Adrenal gland (tissue), 12 donors: ENCODE data around the gene ZBED3. TPM values are rescaled to one million over a fixed set of nuclear protein-coding genes. Genes with fewer than 3 reads are reported as not detected.
A peak's percentile ranks its signal among the peaks of the same experiment; 100 is the strongest.

Experiments used
- DNase-seq, 7 donors: peaks; one replicate each; pipeline ENCODE4 v3.0.0-alpha.2; 2019 to 2020
- H3K27ac ChIP-seq, 5 donors: fragments of 200-600 bp; sonication (generic) in 4 of 5; 1 replicate in 3 of 5; 2 replicates in 2 of 5; pipeline versions ENCODE4 v1.5.1 to v1.8.0; 2016 to 2020; ENCODE audit warnings: mild to moderate bottlenecking in 1 of 5
- H3K27me3 ChIP-seq: fragments of 200-600 bp; 2 replicates; pipeline ENCODE4 v1.8.0; 2021
- H3K36me3 ChIP-seq, 2 donors: fragments of 200-600 bp; replicated peaks in 1 of 2; 1 replicate in 1 of 2; 2 replicates in 1 of 2; pipeline versions ENCODE4 v1.5.1 to v1.8.0; 2018 to 2022
- H3K4me1 ChIP-seq, 2 donors: fragments of 200-600 bp; replicated peaks in 1 of 2; 1 replicate in 1 of 2; 2 replicates in 1 of 2; pipeline versions ENCODE4 v1.5.1 to v1.8.0; 2018 to 2021
- H3K4me3 ChIP-seq, 4 donors: fragments of 200-600 bp; sonication (generic) in 3 of 4; one replicate each; pipeline ENCODE4 v1.5.1; 2016 to 2018
- H3K9me3 ChIP-seq, 3 donors: fragments of 200-600 bp; sonication (generic) in 1 of 3; replicated peaks in 1 of 3; 1 replicate in 2 of 3; 2 replicates in 1 of 3; pipeline versions ENCODE4 v1.5.1 to v1.8.0; 2016 to 2021
- POLR2A ChIP-seq, 2 donors: fragments of 450-650 bp; IDR thresholded peaks; one replicate each; pipeline ENCODE4 v1.6.1; 2017; ENCODE audit warnings: antibody characterized with exemption in 2 of 2, mild to moderate bottlenecking in 2 of 2, moderate library complexity in 1 of 2
- WGBS, 4 donors: extraction: QIAGEN DNeasy Blood & Tissue Kit in 2 of 4; methylation state at CpG; one replicate each; pipeline versions ENCODE4 v1.1.5 to v1.1.7; 2013 to 2017; 5-methylcytosine and 5-hydroxymethylcytosine counted together
- intact Hi-C, 2 donors: fragments of 100-400 bp; cut with DNase I; formaldehyde crosslinking; loops; one replicate each; pipeline versions ENCODE4 v1.14.1 to v1.15.0; 2022 to 2023
- polyA plus RNA-seq, 3 donors: library from polyadenylated mRNA; stranded (reverse); fragments of 200-250 nt in 2 of 3; fragments of 350-450 nt in 1 of 3; fragmentation: Illumina TruSeq in 1 of 3; extraction: RNeasy Lipid Tissue Mini Kit (QIAGEN cat#74804) in 1 of 3; gene quantifications; one replicate each; pipeline ENCODE4 v1.2.3, GENCODE V29; 2013 to 2014
- total RNA-seq, 9 donors: library from RNA; depleted of rRNA in 4 of 9; stranded (reverse); fragments of >200 nt in 4 of 9; fragments of 120-200 nt in 1 of 9; fragmentation: NEBNext Ultra II Directional in 1 of 9; extraction: Animal tissue kit (Norgen Biotek cat#: 25700) in 1 of 9; gene quantifications; one replicate each; pipeline versions ENCODE4 v1.1.0 to v1.2.4, GENCODE V29; 2013 to 2023
- TF ChIP-seq, protein P1 (sequence below), 6 experiments: fragments of 450-650 bp in 4 of 6; fragments of 200-600 bp in 2 of 6; sonication (generic) in 1 of 6; IDR thresholded peaks; 1 replicate in 5 of 6; 2 replicates in 1 of 6; pipeline versions ENCODE4 v1.5.1 to v1.8.0; 2016 to 2021; ENCODE audit warnings: antibody characterized with exemption in 6 of 6, mild to moderate bottlenecking in 2 of 6, moderate library complexity in 1 of 6
- donor health status: healthy with polysubstance abuse.
- donor health status: Bipolar disorder and iron deficiency.
- donor health status: DM: yes; HTN: yes; CAD: no.
- donor health status: DM: no; HTN: no; CAD: no.
- donor health status: DM: no; HTN: no; CAD: no.
- donor health status: DM: yes; HTN: yes; CAD: no.

ZBED3 gene
- total and polyA plus RNA-seq, 12 donors: 1.3 to 13.9 (median 8.7) TPM

DNA sequence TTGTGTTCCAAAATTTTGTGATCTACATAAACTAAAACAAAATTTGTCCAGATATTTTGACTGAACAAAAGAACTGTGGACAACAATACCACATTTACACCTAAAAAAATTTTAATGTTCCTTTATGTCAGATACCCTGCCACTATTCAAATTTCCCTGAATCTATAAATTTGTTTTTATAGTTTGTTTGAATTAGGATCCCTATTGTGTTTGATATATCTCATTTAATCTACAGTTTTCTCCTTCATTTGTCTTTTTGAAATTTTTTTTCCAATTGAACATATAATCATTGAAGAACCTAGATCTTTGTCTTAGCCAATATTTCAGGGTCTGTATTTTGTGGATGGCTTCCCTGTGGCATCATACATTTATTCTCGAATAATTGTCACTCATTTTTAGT lies 51.1 kb downstream of the ZBED3 start:
- Histone ChIP-seq H3K27ac (no peak overlapping the region), H3K27me3 (no peaks in the 10 kb centered on the region), H3K9me3 (no peaks in the 10 kb centered on the region), H3K36me3 (peaks cover 0 to 47% of the 10 kb centered on the region in 2 donors), H3K4me3 (no peak overlapping the region), H3K4me1 (peaks cover 7 to 17% of the 10 kb centered on the region in 2 donors)
- 71 to 90% (median 81%) methylated on average over 1 of the region's 1 CpG for WGBS, 4 donors
- intact Hi-C loops: no loop called here
- no peak for TF ChIP-seq POLR2A (IDR thresholded peaks at IDR 0.05)
- TF ChIP-seq, protein P1, sequence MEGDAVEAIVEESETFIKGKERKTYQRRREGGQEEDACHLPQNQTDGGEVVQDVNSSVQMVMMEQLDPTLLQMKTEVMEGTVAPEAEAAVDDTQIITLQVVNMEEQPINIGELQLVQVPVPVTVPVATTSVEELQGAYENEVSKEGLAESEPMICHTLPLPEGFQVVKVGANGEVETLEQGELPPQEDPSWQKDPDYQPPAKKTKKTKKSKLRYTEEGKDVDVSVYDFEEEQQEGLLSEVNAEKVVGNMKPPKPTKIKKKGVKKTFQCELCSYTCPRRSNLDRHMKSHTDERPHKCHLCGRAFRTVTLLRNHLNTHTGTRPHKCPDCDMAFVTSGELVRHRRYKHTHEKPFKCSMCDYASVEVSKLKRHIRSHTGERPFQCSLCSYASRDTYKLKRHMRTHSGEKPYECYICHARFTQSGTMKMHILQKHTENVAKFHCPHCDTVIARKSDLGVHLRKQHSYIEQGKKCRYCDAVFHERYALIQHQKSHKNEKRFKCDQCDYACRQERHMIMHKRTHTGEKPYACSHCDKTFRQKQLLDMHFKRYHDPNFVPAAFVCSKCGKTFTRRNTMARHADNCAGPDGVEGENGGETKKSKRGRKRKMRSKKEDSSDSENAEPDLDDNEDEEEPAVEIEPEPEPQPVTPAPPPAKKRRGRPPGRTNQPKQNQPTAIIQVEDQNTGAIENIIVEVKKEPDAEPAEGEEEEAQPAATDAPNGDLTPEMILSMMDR (IDR thresholded peaks at IDR 0.05): no peak
- DNase-seq: no peak

DNA sequence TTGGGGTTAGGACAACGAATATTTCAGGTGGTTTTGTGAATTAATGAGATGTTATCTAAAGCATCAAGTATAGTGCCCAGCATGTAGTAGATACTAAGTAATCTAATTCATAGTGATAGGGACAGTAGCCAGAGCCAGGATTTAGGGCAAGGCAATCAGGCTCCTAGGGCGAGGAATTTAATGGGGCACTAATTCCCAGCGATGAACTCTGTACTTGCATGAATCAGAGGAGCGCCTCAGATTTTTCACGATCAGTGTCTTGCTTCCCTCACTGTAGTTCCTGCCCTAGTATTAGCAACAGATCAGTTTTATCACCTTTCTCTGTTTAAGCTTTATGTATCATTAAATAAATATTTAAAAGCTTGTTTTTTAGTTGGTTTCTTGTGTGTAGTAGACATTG lies 53.7 kb downstream of the ZBED3 start:
- no peak for DNase-seq
- H3K4me3 ChIP-seq: no peak overlapping the region
- no peak overlapping the region for H3K27ac ChIP-seq
- TF ChIP-seq, protein P1 (IDR thresholded peaks at IDR 0.05): no peak
- no peak for TF ChIP-seq POLR2A (IDR thresholded peaks at IDR 0.05)
- peaks cover 13 to 23% of the 10 kb centered on the region in 2 donors for H3K4me1 ChIP-seq
- H3K36me3 ChIP-seq: peaks cover 0 to 29% of the 10 kb centered on the region in 2 donors
- intact Hi-C loops: no loop called here
- 90 to 93% (median 92%) methylated on average over 5 of the region's 5 CpGs for WGBS, 4 donors
- H3K9me3 ChIP-seq: no peaks in the 10 kb centered on the region
- no peaks in the 10 kb centered on the region for H3K27me3 ChIP-seq

DNA sequence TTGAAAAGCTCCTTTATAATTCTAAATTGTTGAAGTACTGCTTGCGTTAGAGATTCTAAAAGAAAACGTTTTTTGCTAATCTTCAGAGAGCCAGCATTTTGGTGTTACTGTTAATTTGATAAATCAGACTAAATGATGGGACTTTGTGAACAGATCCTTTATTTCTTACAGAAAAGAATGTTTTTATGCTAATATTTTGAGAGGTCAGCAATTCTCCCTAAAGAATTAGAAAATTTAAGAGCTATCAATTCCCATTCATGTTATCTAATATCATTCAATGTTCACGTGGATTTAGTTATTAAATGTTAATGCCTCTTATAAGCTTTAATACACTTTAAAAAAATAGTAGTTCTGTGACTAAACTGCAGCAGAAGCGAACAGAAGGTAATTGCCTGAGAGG lies 54.5 kb downstream of the ZBED3 start:
- WGBS, 4 donors: 83 to 92% (median 88%) methylated on average over 4 of the region's 4 CpGs
- DNase-seq: no peak
- TF ChIP-seq POLR2A (IDR thresholded peaks at IDR 0.05): no peak
- TF ChIP-seq, protein P1 (IDR thresholded peaks at IDR 0.05): no peak
- Histone ChIP-seq H3K27ac (no peak overlapping the region), H3K27me3 (no peaks in the 10 kb centered on the region), H3K9me3 (no peaks in the 10 kb centered on the region), H3K36me3 (peaks cover 0 to 24% of the 10 kb centered on the region in 2 donors), H3K4me3 (no peak overlapping the region), H3K4me1 (peaks cover 13 to 23% of the 10 kb centered on the region in 2 donors)
- intact Hi-C loops: no loop called here

DNA sequence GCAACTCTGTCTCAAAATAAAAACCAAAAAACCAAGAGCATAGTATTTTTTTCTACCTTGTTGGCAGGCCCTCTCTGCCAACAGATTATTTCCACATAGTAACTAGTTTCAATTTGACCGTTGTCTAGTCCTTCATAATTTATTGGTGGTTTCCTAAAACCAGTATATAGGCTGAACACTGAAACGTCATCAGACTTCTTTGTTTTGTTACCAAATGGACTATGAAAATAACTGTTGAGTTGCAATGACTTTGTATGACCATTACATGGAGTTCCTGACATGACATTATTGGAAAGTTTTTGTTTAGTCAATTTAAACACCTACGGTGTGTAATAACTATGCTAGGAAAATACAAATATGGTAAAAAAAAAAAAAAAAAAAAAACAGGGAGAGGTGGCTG lies 55.2 kb downstream of the ZBED3 start:
- H3K36me3 ChIP-seq: peaks cover 0 to 16% of the 10 kb centered on the region in 2 donors
- intact Hi-C loops: no loop called here
- H3K4me3 ChIP-seq: peak overlapping the region in 1 of 4 donors; percentile 97
- no peaks in the 10 kb centered on the region for H3K9me3 ChIP-seq
- H3K4me1 ChIP-seq: peaks cover 13 to 23% of the 10 kb centered on the region in 2 donors
- no peak overlapping the region for H3K27ac ChIP-seq
- H3K27me3 ChIP-seq: no peaks in the 10 kb centered on the region
- DNase-seq: no peak
- WGBS, 4 donors: 81 to 90% (median 85%) methylated on average over 3 of the region's 3 CpGs
- TF ChIP-seq, protein P1 (IDR thresholded peaks at IDR 0.05): no peak
- no peak for TF ChIP-seq POLR2A (IDR thresholded peaks at IDR 0.05)
